Osteoblast (primary cell): ENCODE data around the gene ZCCHC2. TPM values are rescaled to one million over a fixed set of nuclear protein-coding genes. Genes with fewer than 3 reads are reported as not detected.

Experiments used
- DNase-seq: peaks from one replicate; pipeline ENCODE4 v3.0.0; 2011; ENCODE audit warnings: low spot score, mixed read lengths; ENCODE audit not compliant: insufficient read length; ENCODE audit errors: missing footprints
- H2AFZ ChIP-seq: 2 replicates; pipeline ENCODE4 v1.6.0; 2011; ENCODE audit warnings: mild to moderate bottlenecking, low read length
- H3K27ac ChIP-seq: 2 replicates; pipeline ENCODE4 v1.5.1; 2011; ENCODE audit warnings: mild to moderate bottlenecking, low read depth, low read length, moderate library complexity
- H3K27me3 ChIP-seq: 2 replicates; pipeline ENCODE4 v1.6.0; 2012; ENCODE audit warnings: mild to moderate bottlenecking, control low read depth, inconsistent platforms, low read length, moderate library complexity; ENCODE audit not compliant: insufficient read depth
- H3K36me3 ChIP-seq: 2 replicates; pipeline ENCODE4 v1.5.1; 2011; ENCODE audit warnings: mild to moderate bottlenecking, low read length, control low read depth, moderate library complexity; ENCODE audit not compliant: insufficient read depth
- H3K4me1 ChIP-seq: 2 replicates; pipeline ENCODE4 v1.5.1; 2011; ENCODE audit warnings: mild to moderate bottlenecking, low read length, control low read depth, moderate library complexity; ENCODE audit not compliant: insufficient read depth
- H3K4me2 ChIP-seq: 2 replicates; pipeline ENCODE4 v1.6.0; 2011; ENCODE audit warnings: mild to moderate bottlenecking, low read length; ENCODE audit not compliant: insufficient read depth
- H3K4me3 ChIP-seq: fragments of 200-600 bp; sonication (generic); 3 replicates; pipeline ENCODE4 v1.5.1; 2012; ENCODE audit warnings: mild to moderate bottlenecking, low read length, inconsistent platforms; ENCODE audit not compliant: insufficient read depth
- H3K79me2 ChIP-seq: 2 replicates; pipeline ENCODE4 v1.6.0; 2012; ENCODE audit warnings: mild to moderate bottlenecking, low read length, control low read depth, inconsistent platforms; ENCODE audit not compliant: insufficient read depth
- H3K9me3 ChIP-seq: 2 replicates; pipeline ENCODE4 v1.5.1; 2011; ENCODE audit warnings: low read depth, low read length, control low read depth
- H4K20me1 ChIP-seq: 2 replicates; pipeline ENCODE4 v1.6.0; 2012; ENCODE audit warnings: mild to moderate bottlenecking, low read length, control low read depth; ENCODE audit not compliant: insufficient read depth
- CTCF ChIP-seq: IDR thresholded peaks from 2 replicates; pipeline ENCODE4 v1.5.1; 2011; ENCODE audit warnings: mild to moderate bottlenecking, low read depth, low read length, moderate library complexity; ENCODE audit errors: extremely low read depth
- total RNA-seq: library from RNA; depleted of rRNA; stranded (reverse); fragments of >200 nt; gene quantifications from 2 replicates; pipeline ENCODE4 v1.2.3, GENCODE V29; 2012

The ZCCHC2 gene
- total RNA-seq, 1 donor = 10.1 TPM

GRCh38 chr18:62625019-62625418 is 102.2 kb downstream of the ZCCHC2 start:
- no peak for DNase-seq
- H4K20me1 ChIP-seq = no peaks in the 10 kb centered on the region
- H3K36me3 ChIP-seq = no peaks in the 10 kb centered on the region
- H3K9me3 ChIP-seq = no peaks in the 10 kb centered on the region
- H3K4me1 ChIP-seq = no peaks in the 10 kb centered on the region
- no peak overlapping the region for H2AFZ ChIP-seq
- no peak overlapping the region for H3K27ac ChIP-seq
- no peak overlapping the region for H3K4me2 ChIP-seq
- TF ChIP-seq CTCF = no peak
- H3K27me3 ChIP-seq = peaks cover 7% of the 10 kb centered on the region
- H3K79me2 ChIP-seq = no peaks in the 10 kb centered on the region
- no peak overlapping the region for H3K4me3 ChIP-seq

Other genes with a start within 250 kb of the ZCCHC2 start
- gene TNFRSF11A, start 197.7 kb upstream of the ZCCHC2 start, total RNA-seq = under 0.01 TPM in 2 replicates
- gene PHLPP1, start 192.5 kb downstream of the ZCCHC2 start, total RNA-seq = 5.6 and 6.9 TPM in 2 replicates